ENCODE data around the gene LSP1. TPM values are rescaled to one million over a fixed set of nuclear protein-coding genes. Genes with fewer than 3 reads are reported as not detected.
A peak's percentile ranks its signal among the peaks of the same experiment; 100 is the strongest.

Gene LSP1
- total and polyA plus RNA-seq, 12 donors = 4.0 to 1,341 (median 278) TPM

- Histone ChIP-seq H3K4me1 (replicated peaks in 1 of 2) (peaks cover 67 to 68% of the 10 kb centered on the region in 2 donors), H3K9me3 (replicated peaks in 1 of 3) (no peaks in the 10 kb centered on the region), H3K27ac (peak overlapping the region; percentile 42 to 96 (median 93)), H3K4me3 (no peak overlapping the region), H3K36me3 (replicated peaks in 1 of 2) (no peaks in the 10 kb centered on the region), H3K27me3 (no peaks in the 10 kb centered on the region)
- WGBS, 4 donors = 41 to 68% (median 50%) methylated on average over 5 to 8 of the region's 8 CpGs
- DNase-seq = no peak
- intact Hi-C loops (cut with DNase I) = no loop called here
- no peak for TF ChIP-seq POLR2A (IDR thresholded peaks at IDR 0.05)
- TF ChIP-seq, protein P1, sequence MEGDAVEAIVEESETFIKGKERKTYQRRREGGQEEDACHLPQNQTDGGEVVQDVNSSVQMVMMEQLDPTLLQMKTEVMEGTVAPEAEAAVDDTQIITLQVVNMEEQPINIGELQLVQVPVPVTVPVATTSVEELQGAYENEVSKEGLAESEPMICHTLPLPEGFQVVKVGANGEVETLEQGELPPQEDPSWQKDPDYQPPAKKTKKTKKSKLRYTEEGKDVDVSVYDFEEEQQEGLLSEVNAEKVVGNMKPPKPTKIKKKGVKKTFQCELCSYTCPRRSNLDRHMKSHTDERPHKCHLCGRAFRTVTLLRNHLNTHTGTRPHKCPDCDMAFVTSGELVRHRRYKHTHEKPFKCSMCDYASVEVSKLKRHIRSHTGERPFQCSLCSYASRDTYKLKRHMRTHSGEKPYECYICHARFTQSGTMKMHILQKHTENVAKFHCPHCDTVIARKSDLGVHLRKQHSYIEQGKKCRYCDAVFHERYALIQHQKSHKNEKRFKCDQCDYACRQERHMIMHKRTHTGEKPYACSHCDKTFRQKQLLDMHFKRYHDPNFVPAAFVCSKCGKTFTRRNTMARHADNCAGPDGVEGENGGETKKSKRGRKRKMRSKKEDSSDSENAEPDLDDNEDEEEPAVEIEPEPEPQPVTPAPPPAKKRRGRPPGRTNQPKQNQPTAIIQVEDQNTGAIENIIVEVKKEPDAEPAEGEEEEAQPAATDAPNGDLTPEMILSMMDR (IDR thresholded peaks at IDR 0.05) = no peak
Observed at GRCh38 chr11:1843796-1844195, 9.1 kb upstream of the LSP1 start.

DNA sequence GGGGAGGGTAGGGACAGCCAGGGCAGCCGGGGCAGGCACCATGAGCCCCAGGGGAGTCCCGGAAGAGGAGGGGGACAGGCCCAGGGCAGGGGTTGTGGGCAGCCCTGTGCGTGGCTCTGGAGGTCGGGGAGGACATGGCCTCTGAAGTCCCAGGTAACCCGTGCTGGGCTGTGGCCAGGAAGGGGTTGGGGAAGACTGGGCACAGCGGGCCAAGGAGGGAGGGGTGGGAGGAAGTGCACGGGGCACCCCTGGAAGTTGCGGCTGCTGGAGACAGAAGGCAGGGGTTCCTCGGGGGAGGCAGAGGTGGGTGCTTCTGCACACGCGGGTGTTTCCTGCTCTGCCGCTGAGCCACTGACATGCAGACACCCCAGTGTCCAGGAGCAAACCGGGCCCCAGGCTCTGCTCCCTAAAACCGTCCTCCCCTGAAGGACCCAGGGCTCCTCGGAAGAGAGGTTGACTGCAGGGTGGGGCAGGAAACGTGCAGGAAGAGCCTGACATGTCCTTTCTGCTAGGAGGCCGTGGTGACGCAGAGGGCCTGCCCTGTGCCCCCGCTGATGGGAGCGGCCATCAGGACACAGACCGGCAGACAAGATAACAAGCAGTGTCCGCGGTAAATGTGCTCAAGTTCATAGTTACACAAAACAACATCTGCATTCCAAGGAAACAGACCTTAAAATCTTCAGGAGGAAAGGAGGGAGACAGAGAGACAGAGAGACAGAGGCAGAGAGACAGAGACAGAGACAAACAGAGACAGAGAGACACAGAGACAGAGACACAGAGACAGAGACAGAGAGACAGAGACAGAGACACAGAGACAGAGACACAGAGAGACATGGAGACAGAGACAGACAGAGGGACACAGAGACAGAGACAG is 8.4 kb upstream of the LSP1 start:
- Histone ChIP-seq H3K4me3 (no peak overlapping the region), H3K27ac (peak overlapping the region; percentile 42 to 96 (median 93)), H3K4me1 (replicated peaks in 1 of 2) (peaks cover 70 to 71% of the 10 kb centered on the region in 2 donors), H3K27me3 (no peaks in the 10 kb centered on the region), H3K36me3 (replicated peaks in 1 of 2) (no peaks in the 10 kb centered on the region), H3K9me3 (replicated peaks in 1 of 3) (no peaks in the 10 kb centered on the region)
- DNase-seq = peak; percentile 87 to 96 (median 90)
- 9 to 17% (median 13%) methylated on average over 22 to 23 of the region's 23 CpGs for WGBS, 4 donors
- TF ChIP-seq, protein P1 (IDR thresholded peaks at IDR 0.05) = no peak
- peak; percentile 8 to 60 for TF ChIP-seq POLR2A (IDR thresholded peaks at IDR 0.05)
- intact Hi-C loops (cut with DNase I) = no loop called here

DNA sequence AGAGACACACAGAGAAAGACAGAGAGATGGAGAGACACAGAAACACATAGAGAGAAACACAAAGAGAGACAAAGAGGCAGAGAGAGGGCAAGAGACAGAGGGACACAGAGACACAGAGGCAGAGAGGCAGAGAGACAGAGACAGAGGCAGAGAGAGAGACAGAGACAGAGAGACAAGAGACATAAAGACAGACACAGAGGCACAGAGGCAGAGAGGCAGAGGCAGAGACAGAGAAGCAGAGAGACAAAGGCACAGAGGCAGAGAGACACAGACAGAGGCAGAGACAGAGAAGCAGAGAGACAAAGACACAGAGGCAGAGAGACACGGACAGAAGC is 7.8 kb upstream of the LSP1 start:
- intact Hi-C loops (cut with DNase I) = no loop called here
- H3K27me3 ChIP-seq = no peaks in the 10 kb centered on the region
- DNase-seq = no peak
- WGBS, 4 donors = 28 to 50% (median 38%) methylated on average over 1 of the region's 1 CpG
- peak overlapping the region; percentile 42 to 96 (median 93) for H3K27ac ChIP-seq
- H3K36me3 ChIP-seq (replicated peaks in 1 of 2) = no peaks in the 10 kb centered on the region
- H3K4me1 ChIP-seq (replicated peaks in 1 of 2) = peaks cover 70 to 75% of the 10 kb centered on the region in 2 donors
- no peaks in the 10 kb centered on the region for H3K9me3 ChIP-seq (replicated peaks in 1 of 3)
- no peak for TF ChIP-seq POLR2A (IDR thresholded peaks at IDR 0.05)
- TF ChIP-seq, protein P1 (IDR thresholded peaks at IDR 0.05) = no peak
- no peak overlapping the region for H3K4me3 ChIP-seq

DNA sequence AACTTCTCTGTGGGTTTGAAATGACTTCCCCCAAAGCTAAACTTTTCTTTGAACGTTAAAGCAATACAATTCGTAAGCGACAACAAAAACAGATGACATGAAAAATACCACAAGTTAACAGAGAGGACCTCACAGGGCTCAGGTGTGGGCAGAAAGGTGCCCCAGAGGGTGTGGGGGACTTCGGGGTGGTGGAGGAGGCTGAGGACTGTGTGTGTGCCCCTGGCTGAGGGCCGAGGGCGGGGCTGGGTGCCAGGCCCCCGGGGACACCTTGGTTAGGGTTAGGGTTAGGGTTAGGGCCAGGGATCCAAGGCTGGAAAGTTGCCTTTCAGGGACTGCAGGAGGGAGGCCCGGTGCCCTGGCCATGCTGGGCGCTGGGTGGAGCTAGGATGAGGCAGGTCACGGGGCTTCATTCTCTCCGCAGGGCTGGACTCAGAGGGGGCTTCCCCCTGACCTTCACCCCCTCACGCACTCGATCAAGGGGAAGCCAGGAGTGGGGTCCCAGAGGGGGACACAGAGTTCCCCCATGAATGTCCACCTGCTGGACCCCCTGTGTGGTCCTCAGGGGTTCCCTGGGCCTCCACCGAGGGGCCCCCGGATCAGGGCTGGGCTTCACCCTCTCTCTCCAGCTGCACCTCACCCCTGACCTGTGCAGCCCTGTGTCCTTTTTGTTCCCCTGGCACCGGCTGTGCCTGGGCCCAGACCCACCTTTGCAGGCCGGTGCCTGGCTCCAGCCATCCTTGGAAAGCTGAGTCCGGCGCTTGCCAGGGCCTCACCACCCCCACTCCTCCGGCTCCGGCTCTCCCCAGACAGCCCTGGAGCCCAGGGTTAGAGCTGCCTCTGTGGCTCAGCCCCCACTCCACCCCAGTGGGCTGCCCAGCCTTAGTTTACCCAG is 7.1 kb upstream of the LSP1 start:
- 28 to 50% (median 40%) methylated on average over 6 to 21 of the region's 21 CpGs for WGBS, 4 donors
- TF ChIP-seq, protein P1 (IDR thresholded peaks at IDR 0.05) = no peak
- no peak for TF ChIP-seq POLR2A (IDR thresholded peaks at IDR 0.05)
- Histone ChIP-seq H3K27me3 (no peaks in the 10 kb centered on the region), H3K27ac (peak overlapping the region; percentile 42 to 96 (median 93)), H3K9me3 (replicated peaks in 1 of 3) (no peaks in the 10 kb centered on the region), H3K36me3 (replicated peaks in 1 of 2) (no peaks in the 10 kb centered on the region), H3K4me3 (peak overlapping the region in 1 of 4 donors; percentile 12), H3K4me1 (replicated peaks in 1 of 2) (peaks cover 70 to 75% of the 10 kb centered on the region in 2 donors)
- DNase-seq = peak in 4 of 7 donors; percentile 63 to 70 (median 67)
- intact Hi-C loops (cut with DNase I) = no loop called here

All from adrenal gland (tissue), 12 donors.